Left lung (tissue), 10 donors: ENCODE measurements around the gene MAN1A1. TPM values are rescaled to one million over a fixed set of nuclear protein-coding genes. Genes with fewer than 3 reads are reported as not detected.
A peak's percentile ranks its signal among the peaks of the same experiment; 100 is the strongest.

Experiments
- ATAC-seq: fragments of 200-7000 bp; cut with Tn5 transposase; one replicate; pipeline ENCODE4 v1.9.1; 2020; ENCODE audit warnings: moderate library complexity
- DNase-seq, 4 donors: peaks; one replicate each; pipeline ENCODE4 v3.0.0-alpha.2; 2013 to 2020
- H3K27ac ChIP-seq, 2 donors: fragments of 200-600 bp; sonication (generic) in 1 of 2; one replicate each; pipeline versions ENCODE4 v1.5.0 to v1.8.0; 2020 to 2021
- H3K27me3 ChIP-seq, 2 donors: fragments of 200-600 bp; sonication (generic) in 1 of 2; one replicate each; pipeline versions ENCODE4 v1.5.0 to v1.8.0; 2020 to 2021
- H3K36me3 ChIP-seq, 2 donors: fragments of 200-600 bp; sonication (generic) in 1 of 2; one replicate each; pipeline versions ENCODE4 v1.5.0 to v1.8.0; 2020 to 2021
- H3K4me1 ChIP-seq, 2 donors: fragments of 200-600 bp; one replicate each; pipeline ENCODE4 v1.8.0; 2021
- H3K4me3 ChIP-seq, 2 donors: fragments of 200-600 bp; sonication (generic) in 1 of 2; one replicate each; pipeline versions ENCODE4 v1.5.0 to v1.8.0; 2020 to 2021; ENCODE audit warnings: mild to moderate bottlenecking in 1 of 2
- H3K9me3 ChIP-seq, 2 donors: fragments of 200-600 bp; sonication (generic) in 1 of 2; one replicate each; pipeline versions ENCODE4 v1.5.0 to v1.8.0; 2020 to 2021
- intact Hi-C, 2 donors: fragments of 100-400 bp; cut with DNase I; formaldehyde crosslinking; loops; one replicate each; pipeline versions ENCODE4 v1.11.2 to v1.14.2; 2022
- polyA plus RNA-seq, 6 donors: library from polyadenylated mRNA; unstranded; fragments of 120-200 nt; gene quantifications; one replicate each; pipeline ENCODE4 v1.2.1, GENCODE V29; 2013; ENCODE audit not compliant: insufficient read length in 6 of 6
- total RNA-seq, 2 donors: library from RNA; stranded (reverse); fragmentation: NEBNext Ultra II Directional; extraction: Animal tissue kit (Norgen Biotek cat#: 25700); gene quantifications; one replicate each; pipeline ENCODE4 v1.2.1, GENCODE V29; 2021
- TF ChIP-seq, protein P1 (sequence below), 2 donors: fragments of 200-600 bp; sonication (generic) in 1 of 2; IDR thresholded peaks; one replicate each; pipeline versions ENCODE4 v1.5.0 to v1.8.0; 2021; ENCODE audit warnings: antibody characterized with exemption in 2 of 2
- donor health status: DM: no; HTN: yes; CAD: no.
- donor health status: DM: no; HTN: no; CAD: no.

MAN1A1 gene
- total and polyA plus RNA-seq, 8 donors, result 49.6 to 76.6 (median 58.1) TPM

DNA sequence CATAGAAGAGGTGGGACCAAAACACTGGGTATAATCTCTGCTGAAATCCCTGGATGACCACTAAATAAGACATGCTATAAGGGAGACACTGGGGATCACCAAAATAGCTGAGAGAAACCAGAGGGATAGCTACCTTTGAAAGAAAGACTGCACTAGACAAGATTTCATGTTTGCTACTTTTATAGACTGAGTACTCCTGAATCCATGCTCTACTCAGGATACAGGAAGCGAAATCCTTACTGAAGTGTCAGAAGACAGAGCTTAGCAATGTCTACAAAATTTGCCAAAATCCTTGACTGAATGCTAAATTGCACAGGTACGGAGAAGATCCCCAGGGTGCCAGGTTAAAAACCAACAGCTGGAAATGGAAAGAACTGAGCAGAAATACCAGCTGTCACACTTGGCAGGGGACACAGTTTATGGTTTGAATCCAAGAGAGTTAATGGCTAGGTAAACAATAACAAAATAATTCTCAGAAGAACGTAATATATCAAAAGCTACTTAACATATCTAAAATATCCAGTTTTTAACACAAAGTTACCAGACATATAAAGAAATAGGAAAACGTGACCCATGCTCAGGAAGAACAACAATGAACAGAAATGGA, 125.4 kb downstream of the MAN1A1 start:
- no peak overlapping the region for H3K27ac ChIP-seq
- TF ChIP-seq, protein P1, sequence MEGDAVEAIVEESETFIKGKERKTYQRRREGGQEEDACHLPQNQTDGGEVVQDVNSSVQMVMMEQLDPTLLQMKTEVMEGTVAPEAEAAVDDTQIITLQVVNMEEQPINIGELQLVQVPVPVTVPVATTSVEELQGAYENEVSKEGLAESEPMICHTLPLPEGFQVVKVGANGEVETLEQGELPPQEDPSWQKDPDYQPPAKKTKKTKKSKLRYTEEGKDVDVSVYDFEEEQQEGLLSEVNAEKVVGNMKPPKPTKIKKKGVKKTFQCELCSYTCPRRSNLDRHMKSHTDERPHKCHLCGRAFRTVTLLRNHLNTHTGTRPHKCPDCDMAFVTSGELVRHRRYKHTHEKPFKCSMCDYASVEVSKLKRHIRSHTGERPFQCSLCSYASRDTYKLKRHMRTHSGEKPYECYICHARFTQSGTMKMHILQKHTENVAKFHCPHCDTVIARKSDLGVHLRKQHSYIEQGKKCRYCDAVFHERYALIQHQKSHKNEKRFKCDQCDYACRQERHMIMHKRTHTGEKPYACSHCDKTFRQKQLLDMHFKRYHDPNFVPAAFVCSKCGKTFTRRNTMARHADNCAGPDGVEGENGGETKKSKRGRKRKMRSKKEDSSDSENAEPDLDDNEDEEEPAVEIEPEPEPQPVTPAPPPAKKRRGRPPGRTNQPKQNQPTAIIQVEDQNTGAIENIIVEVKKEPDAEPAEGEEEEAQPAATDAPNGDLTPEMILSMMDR (IDR thresholded peaks at IDR 0.05), result no peak
- DNase-seq (no peak), ATAC-seq (no peak)
- H3K4me1 ChIP-seq, result no peaks in the 10 kb centered on the region
- no peaks in the 10 kb centered on the region for H3K27me3 ChIP-seq
- H3K9me3 ChIP-seq, result no peaks in the 10 kb centered on the region
- H3K4me3 ChIP-seq, result no peak overlapping the region
- H3K36me3 ChIP-seq, result peaks cover 0 to 4% of the 10 kb centered on the region in 2 donors
- intact Hi-C loops, result no loop called here

DNA sequence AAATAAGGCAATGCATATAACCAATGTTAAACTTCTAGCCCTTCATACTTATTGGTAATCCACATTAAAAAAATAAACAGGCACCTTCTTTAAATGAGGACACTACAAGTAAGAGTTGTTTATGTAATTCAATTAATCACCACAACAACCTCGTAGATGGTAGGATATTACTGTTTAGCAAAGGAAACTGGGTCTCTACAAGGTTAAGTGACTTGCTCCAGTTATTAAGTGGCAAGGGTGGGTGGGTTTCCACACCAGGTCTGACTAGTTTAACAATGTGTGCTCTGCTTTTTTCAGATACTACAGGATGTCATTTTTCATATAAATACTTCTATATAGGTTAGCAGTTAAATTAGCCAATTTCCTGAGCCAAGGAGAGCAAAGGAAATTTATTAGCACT, 129.1 kb downstream of the MAN1A1 start:
- intact Hi-C loops, result no loop called here

DNA sequence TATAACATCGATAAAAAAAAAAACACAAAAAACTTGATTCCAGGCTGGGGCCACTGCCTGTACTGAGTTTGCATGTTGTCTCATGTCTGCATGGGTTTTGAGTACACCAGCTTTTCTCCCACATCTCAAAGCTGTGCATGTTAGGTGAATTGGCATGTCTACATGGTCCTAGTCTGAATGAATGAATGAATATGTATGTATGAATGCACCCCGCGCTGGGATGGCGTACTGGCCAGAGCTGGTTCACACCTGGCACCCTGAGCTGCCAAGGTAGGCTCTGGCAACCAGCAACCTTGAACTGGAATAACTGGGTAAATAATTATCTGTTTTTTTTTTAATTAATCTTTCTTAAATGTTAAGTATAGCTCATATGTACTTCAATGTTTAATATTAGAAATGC, 131.0 kb downstream of the MAN1A1 start:
- peaks cover 0 to 4% of the 10 kb centered on the region in 2 donors for H3K36me3 ChIP-seq
- ATAC-seq (no peak), DNase-seq (no peak)

More for the DNA sequence above, 129.1 kb downstream of the MAN1A1 start:
- Histone ChIP-seq H3K27me3 (no peaks in the 10 kb centered on the region), H3K4me1 (no peaks in the 10 kb centered on the region), H3K4me3 (no peak overlapping the region), H3K27ac (no peak overlapping the region), H3K36me3 (peaks cover 0 to 4% of the 10 kb centered on the region in 2 donors), H3K9me3 (no peaks in the 10 kb centered on the region)
- TF ChIP-seq, protein P1 (IDR thresholded peaks at IDR 0.05), result no peak
- no peak for DNase-seq
- ATAC-seq, result no peak

DNA sequence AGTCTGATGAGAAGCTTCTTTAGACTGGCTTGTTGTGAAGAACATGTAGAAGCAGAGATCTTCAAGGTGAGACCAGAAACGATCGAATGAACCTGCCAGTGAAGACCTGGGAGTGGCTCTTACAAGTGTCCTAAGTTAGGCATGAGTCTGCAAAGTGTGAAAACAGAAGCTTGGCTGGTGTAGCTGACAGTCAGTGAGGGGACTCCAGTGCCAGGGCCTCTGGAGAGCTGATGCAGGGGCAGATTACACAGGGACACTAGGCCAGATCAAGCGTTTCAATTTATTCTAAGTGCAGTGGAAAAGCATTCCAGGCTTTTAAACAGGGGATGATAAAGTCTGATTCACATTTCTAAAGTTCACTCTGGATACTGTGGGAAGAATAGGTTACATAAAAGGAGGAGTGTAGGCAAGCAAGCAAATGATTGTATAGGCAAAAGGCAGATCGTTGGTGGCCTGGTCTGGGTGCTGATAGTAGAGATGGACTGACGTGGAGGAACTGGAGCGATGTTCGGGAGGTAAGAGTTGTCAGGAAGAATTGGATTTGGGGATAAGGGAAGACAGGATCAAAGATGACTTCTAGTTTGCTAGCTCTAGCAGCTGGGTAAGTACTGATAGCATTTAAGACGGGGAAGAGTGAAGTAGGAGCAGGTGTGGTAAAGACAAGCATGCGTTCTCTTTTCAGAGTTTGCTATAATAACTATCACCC, 133.5 kb downstream of the MAN1A1 start:
- Histone ChIP-seq H3K4me1 (no peaks in the 10 kb centered on the region), H3K27ac (no peak overlapping the region), H3K4me3 (no peak overlapping the region), H3K27me3 (no peaks in the 10 kb centered on the region), H3K36me3 (peaks cover 0 to 4% of the 10 kb centered on the region in 2 donors), H3K9me3 (no peaks in the 10 kb centered on the region)
- intact Hi-C loops, result no loop called here
- TF ChIP-seq, protein P1 (IDR thresholded peaks at IDR 0.05), result no peak
- no peak for DNase-seq
- ATAC-seq, result no peak

More for the DNA sequence above, 131.0 kb downstream of the MAN1A1 start:
- H3K4me1 ChIP-seq, result no peaks in the 10 kb centered on the region
- TF ChIP-seq, protein P1 (IDR thresholded peaks at IDR 0.05), result no peak
- H3K27ac ChIP-seq, result no peak overlapping the region
- H3K9me3 ChIP-seq, result no peaks in the 10 kb centered on the region
- intact Hi-C loops, result no loop called here
- no peak overlapping the region for H3K4me3 ChIP-seq
- H3K27me3 ChIP-seq, result no peaks in the 10 kb centered on the region

DNA sequence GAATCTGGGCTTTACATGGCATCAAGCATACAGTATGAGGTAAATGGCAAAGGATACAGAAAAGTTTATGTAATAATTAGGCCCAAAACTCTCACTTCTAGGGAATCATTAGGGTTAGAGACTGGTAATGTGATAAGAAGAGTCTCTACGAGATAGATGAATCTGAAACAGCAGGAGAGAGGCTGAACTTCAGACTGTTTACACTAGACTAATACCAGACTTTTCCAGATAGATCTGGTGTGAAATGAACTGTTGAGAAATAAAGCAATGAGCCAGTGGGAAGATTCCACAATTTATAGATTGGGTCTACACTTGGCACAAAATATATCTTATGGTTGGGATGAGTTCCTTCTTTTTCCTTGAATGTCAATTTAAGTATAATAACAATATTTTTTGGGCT, 134.3 kb downstream of the MAN1A1 start:
- Histone ChIP-seq H3K36me3 (peaks cover 0 to 4% of the 10 kb centered on the region in 2 donors), H3K4me3 (no peak overlapping the region), H3K27me3 (no peaks in the 10 kb centered on the region), H3K27ac (peak overlapping the region in 1 of 2 donors; percentile 11), H3K4me1 (no peaks in the 10 kb centered on the region), H3K9me3 (no peaks in the 10 kb centered on the region)
- TF ChIP-seq, protein P1 (IDR thresholded peaks at IDR 0.05), result no peak
- ATAC-seq (peak; percentile 48), DNase-seq (peak in 1 of 4 donors; percentile 28)
- intact Hi-C loops, result no loop called here
